ENCODE results near the gene HBE1.

GRCh38 chr11:5286351-5286750 lies 16.6 kb upstream of the HBE1 start:
- no peak for TF ChIP-seq POLR2A (IDR thresholded peaks at IDR 0.05)
- no peak for TF ChIP-seq CTCF (IDR thresholded peaks at IDR 0.05 in 8 of 11, conservative IDR thresholded peaks at IDR 0.05 in 3 of 11)

All from spleen (tissue), 7 donors.